GM19238 (cell line): Measurements from ENCODE around the gene ANP32B.
"Not testable (repeated sequence)": the region's sequence is repeated elsewhere in the genome, so short reads cannot be mapped to it uniquely, and the experiment has no call there.

Experiments
- DNase-seq: peaks from one replicate; pipeline ENCODE4 v3.0.0; 2011; ENCODE audit warnings: low spot score; ENCODE audit not compliant: insufficient read length

The ANP32B gene

DNA sequence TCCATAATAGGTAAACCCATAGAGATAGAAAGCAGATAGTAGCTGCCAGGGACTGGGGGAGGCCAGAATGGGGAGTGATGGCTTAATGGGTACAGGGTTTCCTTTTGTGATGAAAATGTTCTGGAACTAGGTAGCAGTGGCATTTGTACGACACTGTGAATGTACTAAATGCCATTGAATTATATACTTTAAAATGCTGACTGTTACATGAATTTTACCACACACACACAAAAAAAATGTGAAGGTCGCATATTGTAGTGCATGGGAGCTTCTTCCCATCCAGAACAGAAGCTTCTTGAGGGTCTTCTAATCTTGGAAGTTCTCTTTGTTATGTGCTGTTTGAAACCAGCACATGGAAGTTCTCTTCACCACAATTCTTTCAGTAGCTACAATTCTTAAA is 19.9 kb upstream of the ANP32B start:
- no peak for DNase-seq

DNA sequence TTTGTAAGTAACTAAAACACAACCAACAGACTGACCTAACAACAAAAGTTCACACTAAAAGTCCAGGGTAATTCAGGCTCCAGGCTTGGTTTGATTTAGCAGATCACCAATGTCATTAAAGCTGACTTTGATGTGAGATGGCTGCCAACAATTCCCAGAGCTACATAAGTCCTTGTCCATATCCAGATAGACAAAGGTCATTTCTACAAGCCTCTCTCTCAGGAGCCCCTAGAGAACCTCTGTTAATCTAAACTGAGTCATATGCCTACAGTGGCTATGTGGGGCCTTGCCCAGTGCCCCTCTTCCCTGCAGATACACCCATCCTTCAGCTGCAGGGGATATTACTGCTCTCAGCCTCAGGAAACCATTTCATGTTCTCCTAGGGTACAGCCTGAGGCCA is 18.2 kb upstream of the ANP32B start:
- DNase-seq: no peak

- DNase-seq: no peak
Observed at GRCh38 chr9:97966493-97966892, 16.6 kb upstream of the ANP32B start.

- DNase-seq: no peak
Observed at GRCh38 chr9:97969014-97969413, 14.1 kb upstream of the ANP32B start.

DNA sequence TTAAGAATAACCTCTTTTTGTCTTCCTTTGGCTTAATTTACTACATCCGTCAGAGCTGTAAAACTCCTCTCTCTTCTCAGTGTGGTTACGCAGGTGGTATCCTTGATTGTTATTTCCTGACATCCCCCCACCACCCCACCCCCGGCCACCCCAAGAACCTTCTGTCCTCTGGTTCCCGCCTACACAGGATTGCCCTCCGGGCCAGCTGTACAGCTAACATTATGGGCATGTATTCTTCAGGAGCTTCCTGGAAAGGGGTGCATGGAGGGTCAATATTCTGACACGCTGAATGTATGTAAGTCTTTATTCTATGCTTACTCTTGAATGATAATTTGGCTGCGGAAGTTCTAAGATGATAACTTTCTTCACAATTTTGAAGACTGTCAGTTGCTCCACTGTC is 13.0 kb upstream of the ANP32B start:
- no peak for DNase-seq

DNA sequence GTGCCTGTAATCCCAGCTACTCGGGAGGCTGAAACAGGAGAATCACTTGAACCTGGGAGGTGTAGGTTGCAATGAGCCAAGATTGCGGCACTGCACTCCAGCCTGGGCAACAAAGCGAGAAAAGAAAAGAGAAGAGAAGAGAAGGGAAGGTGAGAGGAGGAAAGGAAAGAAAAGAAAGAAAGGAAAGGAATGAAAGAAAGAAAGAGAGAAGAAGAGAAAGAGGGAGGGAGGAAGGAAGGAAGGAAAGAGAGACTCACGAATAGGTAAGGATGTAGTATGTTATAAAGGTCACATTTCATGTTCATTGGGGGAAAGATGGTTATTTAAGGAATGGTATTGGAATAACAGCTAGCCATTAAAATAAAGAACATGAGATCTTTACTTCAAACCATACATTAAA is 10.4 kb upstream of the ANP32B start:
- no peak for DNase-seq

- DNase-seq: no peak
Observed at GRCh38 chr9:97975376-97975775, 7.8 kb upstream of the ANP32B start.

GRCh38 chr9:97976633-97977032 is 6.5 kb upstream of the ANP32B start:
- DNase-seq: not testable (repeated sequence)

DNA sequence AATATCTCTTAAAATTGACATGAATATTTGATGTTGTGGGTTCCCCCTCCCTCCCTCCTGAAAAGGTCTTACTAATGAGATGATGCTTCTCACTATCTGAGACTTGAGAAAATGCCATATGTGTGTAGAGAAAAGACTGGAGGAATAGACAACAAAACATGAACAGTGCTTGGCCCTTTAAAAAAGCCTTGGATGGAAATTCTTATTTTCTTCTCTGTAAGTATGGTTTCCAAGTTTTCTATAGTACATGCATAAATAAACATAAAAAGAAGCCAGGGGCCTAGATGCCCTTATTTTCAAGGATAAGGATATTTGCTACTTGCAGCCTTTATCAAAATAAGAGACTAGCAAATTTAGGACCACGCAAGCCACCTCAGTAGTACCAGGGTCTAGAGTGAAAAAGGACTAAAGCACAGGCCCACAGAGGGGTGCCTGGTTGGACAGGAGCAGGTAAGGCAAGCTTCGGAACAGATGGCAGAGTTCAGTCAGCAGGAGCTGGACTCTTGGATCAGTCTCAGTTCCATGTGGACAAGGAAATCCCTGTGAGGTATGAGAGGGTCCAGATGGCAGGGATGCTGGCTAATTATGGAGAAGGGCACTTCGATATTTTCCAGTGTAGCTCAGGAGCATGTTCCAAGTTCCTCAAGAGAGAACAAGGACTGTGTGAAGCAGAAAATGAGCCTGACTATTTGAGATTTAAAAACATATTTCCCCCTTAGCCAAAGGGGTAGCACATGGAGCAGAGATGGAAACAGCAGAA is 4.6 kb upstream of the ANP32B start:
- no peak for DNase-seq

DNA sequence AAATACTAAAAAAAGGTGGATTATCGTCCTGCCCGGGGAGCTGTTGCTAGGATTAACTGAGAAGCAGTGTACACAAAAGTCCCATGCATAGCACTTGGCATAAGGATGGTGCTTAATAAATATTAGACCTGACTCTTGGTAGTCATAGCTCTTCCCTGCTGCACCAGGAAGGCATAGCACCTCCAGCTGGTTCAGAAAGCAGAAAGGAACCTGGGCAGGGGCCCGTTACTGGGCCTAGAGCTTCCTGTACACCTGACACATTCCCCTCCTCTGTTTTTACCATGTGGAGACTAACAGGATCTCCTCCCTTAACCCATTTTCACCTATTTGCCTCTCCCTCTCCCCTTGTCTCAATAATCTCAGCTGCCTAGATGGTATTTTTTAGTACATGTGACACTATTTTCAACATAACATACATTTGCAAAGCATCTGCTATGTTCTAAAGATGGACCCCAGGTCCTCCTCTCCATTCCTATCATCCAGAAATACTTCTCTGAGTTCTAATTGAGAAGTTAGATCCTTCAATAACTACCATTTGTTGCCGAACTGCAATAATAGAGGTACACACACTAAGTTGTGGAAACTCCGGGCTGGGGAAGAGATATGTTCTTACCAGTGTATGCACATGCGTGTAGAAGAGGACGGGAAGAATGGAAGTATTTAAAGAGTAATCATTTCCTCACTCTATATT is 3.2 kb upstream of the ANP32B start:
- no peak for DNase-seq

DNA sequence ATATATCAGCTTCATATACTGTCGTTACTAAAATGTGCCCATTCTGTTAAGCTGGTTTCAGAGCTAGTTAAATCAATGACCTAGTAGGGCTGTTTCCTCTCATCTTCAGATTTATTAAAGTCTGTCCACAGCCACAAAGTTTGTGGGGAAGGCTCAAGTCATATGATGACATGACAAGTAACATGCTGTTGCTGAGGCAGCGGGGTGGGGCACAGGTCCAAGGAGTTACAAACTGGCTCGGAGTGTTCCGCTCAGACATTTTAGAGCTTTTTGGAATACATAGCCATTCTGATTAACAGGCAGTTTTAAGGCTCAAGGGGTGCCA is 2.7 kb upstream of the ANP32B start:
- DNase-seq: no peak

GRCh38 chr9:97980918-97981845 is 2.0 kb upstream of the ANP32B start:
- no peak for DNase-seq

DNA sequence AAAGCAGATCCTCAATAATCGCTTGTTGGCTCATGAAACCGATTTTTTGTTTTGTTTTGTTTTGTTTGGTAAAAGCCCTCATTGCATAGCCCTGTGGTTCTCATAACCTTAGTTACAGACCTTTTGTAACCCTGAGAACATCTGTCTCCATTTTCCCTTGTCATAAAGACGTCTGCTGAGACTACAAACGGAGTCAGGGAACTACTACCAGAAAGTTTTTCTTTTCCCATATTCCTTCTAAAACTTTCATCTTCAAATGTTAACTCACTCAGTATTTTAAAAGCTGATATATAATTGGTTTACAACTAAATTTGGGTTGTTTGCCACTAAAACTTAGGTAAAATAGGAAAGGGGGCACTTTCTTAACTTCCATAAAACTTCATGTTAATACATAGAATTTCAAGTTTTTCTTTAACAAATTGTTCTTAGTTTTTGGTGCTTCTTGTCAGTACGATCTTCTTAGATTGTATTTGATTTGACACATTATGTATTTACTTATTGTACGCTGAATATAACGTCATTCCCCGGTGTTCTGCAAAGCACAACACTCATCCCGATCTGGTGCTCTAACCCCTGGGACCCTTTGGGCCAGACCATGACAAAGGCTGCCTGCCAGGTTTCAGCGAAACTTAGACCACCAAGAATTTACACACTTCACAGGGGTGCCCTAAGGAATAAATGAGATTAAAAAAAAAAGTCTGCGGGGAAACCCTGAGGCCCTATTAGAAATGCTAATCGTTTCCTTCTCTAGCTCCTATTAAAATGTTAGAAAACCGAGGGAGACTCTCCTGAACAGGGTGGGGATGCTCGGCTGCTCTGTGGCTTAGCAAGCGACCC is 1.1 kb upstream of the ANP32B start:
- no peak for DNase-seq

DNA sequence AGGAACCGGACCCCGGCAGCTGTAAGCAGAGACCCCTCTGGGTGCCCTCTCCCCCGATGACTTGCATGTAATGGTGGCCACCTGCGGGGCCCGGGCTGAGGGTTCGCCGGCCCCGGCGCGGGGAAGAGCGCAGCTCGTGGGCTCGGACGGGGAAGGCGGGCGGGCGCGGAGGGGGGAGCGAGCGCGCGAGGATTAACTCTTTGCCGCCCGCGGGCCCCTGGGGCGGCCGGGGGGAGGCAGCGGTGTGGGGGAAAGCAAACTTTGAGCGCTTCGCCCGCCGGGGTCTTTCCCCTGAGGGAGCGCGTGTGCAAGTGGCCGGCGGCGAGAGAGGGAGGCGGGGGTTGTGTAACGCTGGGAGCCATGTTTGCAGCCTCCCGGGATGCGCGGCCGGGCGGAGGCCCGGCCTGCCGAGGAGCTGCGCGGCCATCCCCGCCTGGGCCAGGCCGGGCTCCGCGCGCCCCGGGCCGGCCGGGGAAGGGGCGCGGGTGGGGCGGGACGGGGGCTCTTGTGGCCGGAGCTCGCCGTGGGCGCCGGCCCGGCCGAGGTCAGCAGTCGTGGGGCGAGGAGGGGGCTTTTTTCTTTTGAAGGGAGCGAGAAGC is 547 bp downstream of the ANP32B start:
- DNase-seq: peak; percentile 61

DNA sequence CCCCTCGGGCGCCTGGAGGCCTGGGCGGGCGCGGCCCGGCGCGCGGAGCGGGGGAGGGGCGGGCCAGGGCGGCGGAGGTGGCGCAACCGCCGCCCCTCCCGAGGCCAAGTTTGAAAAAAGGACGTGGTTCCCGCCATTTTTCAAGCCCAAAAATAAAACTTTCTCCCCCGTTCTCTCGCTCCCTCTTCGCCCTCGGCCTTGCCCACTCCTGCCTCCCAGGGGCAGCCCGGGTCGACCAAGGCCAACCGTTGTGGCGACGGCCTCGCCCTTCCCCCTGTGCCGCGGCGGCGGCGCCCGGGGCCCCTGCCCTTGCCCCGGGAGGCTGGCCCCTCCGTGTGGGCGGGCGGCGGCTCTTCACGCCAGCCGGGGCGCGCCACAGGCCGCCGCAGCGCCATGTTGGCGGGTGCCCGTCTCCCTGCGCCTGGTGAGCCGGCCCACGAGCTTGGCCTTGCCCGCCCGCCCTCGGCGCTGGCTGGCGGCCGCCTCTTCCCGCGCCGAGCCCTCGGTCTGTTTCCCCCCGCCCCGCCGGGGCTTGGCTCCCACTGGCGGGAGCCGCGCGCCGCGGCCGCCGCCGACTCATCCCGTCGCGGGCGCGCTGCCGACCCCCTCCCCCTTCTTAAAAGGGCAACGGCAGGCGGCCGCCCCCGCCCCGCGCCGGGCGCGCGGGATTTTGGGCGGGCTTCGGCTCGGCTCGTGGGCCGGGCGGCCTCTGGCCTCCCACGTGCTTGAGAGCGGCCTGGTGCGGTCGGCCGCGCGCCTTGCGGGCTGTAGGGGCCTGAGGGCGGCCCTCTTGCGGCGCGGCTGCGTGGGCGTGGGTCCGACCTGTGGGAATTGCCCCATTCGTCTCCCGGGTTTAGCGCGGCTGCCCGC is 1.3 kb downstream of the ANP32B start:
- peak; percentile 72 for DNase-seq

- DNase-seq: no peak
Observed at GRCh38 chr9:97985058-97985861, 2.1 kb downstream of the ANP32B start.

GRCh38 chr9:97987487-97987886 is 4.3 kb downstream of the ANP32B start:
- no peak for DNase-seq

- DNase-seq: no peak
Observed at GRCh38 chr9:97990259-97990658, 7.1 kb downstream of the ANP32B start.

- DNase-seq: no peak
Observed at GRCh38 chr9:97991818-97992217, 8.7 kb downstream of the ANP32B start.
